HG03378 (cell line): Measurements from ENCODE around the gene SUMF2.
"Not testable (repeated sequence)": the region's sequence is repeated elsewhere in the genome, so short reads cannot be mapped to it uniquely, and the experiment has no call there.

Experiments
- ATAC-seq: cut with Tn5 transposase; IDR thresholded peaks from one replicate; pipeline ENCODE4 v1.9.1; 2021; ENCODE audit warnings: mild to moderate bottlenecking, moderate library complexity; ENCODE audit not compliant: unreplicated experiment

The SUMF2 gene

DNA sequence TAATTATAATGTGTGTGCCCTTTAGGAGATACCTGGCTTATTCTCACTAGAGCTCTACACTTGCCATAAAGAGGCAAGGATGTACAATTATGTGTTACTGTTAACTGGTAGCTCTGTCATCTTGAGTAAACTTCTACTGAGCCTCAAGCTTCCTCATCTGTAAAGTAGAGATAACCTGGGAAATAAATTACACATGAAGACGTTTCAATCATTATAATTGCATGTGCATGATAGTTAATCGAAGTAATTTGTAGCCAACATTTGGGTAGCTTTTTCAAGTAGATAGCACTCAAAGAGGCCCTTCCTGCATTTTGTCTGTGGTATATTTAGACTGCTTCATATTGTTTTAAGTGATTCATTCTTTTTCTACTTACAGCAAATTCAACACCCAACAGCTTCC lies 10.1 kb upstream of the SUMF2 start:
- ATAC-seq: no peak

DNA sequence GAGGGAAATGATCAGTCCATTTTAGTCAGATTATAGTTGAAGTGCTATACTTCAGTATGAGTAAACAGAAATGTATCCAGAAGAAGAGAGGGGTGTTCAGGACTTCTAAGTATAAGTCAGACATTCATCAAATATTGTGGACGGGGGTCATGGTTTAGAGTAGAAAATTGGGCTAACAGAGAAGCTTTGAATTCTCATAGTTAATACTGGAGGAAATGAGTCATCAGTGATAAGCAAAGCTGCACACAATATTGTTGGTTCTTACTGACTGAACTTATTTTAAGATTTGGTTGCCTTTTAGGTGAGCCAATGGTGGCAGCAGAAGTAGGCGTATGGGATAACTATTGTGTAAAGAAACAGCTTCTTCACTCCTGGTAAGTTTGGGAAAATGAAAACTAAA lies 1.7 kb upstream of the SUMF2 start:
- no peak for ATAC-seq

GRCh38 chr7:56063500-56063881 lies 595 bp upstream of the SUMF2 start:
- no peak for ATAC-seq

DNA sequence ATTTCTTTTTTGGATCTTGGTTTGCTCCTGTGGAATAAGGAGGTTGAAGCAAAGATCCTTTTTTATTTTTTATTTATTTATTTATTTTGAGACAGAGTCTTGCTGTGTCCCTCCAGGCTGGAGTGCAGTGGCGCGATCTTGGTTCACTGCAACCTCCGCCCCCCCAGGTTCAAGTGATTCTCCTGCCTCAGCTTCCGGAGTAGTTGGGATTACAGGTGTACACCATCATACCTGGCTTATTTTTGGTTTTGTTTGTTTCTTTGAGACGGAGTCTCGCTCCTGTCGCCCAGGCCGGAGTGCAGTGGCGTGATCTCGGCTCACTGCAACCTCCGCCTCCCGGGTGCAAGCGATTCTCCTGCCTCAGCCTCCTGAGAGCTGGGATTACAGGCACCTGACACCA lies 2.3 kb downstream of the SUMF2 start:
- ATAC-seq: not testable (repeated sequence)

- ATAC-seq: peak; percentile 82
Measured at GRCh38 chr7:56074371-56074791, 10.3 kb downstream of the SUMF2 start.

DNA sequence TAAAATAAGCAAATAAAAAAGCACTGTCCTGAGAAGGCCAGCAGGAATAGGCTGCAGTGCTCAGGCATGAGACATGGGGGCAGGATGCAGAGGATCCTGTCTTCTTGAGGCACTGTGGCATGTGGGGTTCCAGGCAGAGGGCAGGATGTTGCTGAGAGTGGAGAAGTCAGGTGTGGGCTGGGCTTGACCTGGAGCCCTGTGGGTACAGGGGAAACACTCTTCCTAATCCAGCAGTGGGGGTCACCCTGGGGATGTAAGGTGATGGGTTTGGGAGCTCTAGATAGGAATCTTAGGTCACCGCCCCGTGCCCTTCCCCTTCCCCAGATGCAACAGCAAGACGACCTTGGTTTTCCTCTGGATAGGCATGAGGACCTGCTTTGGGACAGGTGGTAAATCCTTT lies 13.6 kb downstream of the SUMF2 start:
- no peak for ATAC-seq

DNA sequence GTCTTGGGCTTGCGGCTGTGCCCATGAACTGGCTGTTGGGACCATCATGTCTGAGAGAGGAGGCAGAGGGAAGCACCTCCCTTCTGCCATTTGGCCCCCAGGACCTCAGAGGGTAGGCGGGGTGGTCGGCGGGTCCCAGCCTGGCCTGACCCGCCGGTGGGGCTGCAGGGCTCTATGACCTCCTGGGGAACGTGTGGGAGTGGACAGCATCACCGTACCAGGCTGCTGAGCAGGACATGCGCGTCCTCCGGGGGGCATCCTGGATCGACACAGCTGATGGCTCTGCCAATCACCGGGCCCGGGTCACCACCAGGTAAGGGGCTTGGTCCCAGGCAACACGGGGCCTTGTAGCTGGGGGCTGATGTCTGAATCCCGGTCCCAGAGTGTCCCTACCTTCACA lies 14.1 kb downstream of the SUMF2 start:
- ATAC-seq: no peak

DNA sequence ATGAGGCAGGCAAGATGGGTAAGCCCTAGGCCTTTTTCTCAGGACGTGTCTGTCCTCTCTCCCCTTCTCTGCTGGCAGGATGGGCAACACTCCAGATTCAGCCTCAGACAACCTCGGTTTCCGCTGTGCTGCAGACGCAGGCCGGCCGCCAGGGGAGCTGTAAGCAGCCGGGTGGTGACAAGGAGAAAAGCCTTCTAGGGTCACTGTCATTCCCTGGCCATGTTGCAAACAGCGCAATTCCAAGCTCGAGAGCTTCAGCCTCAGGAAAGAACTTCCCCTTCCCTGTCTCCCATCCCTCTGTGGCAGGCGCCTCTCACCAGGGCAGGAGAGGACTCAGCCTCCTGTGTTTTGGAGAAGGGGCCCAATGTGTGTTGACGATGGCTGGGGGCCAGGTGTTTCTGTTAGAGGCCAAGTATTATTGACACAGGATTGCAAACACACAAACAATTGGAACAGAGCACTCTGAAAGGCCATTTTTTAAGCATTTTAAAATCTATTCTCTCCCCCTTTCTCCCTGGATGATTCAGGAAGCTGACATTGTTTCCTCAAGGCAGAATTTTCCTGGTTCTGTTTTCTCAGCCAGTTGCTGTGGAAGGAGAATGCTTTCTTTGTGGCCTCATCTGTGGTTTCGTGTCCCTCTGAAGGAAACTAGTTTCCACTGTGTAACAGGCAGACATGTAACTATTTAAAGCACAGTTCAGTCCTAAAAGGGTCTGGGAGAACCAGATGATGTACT lies 15.5 kb downstream of the SUMF2 start:
- ATAC-seq: no peak

GRCh38 chr7:56080726-56081435 lies 16.8 kb downstream of the SUMF2 start:
- ATAC-seq: not testable (repeated sequence)

GRCh38 chr7:56081626-56082340 lies 17.7 kb downstream of the SUMF2 start:
- ATAC-seq: no peak

DNA sequence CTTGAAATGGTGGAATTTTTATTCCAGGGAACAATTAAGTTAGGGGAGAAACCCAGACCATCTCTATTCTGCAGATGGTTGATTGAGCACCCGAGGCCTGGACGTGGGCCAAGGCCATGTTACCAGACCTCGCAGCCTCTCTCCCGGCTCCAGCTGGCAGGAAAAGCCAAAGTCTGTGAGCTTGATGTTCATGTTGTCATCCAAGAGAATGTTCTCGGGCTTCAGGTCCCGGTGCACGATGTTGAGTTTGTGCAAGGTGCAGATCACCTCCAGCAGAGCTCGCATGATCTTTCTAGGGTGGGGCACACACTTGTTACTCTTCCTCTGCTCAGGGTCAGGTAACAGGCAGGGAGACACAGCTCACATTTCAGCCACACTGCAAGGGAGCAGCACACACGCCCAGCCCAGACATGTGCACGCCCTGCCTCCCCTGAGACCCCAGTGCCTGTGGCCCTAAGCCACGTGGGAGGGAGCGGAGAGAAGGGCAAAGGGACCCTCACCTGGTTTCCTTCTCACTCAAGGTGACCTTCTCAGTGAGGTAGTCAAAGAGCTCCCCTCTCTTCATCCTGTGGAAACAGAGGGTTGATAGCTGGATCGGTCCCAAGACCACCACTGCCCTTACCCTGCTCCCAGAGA lies 19.2 kb downstream of the SUMF2 start:
- ATAC-seq: no peak

- ATAC-seq: no peak
Measured at GRCh38 chr7:56086761-56087160, 22.7 kb downstream of the SUMF2 start.

- ATAC-seq: no peak
Measured at GRCh38 chr7:56087445-56087844, 23.4 kb downstream of the SUMF2 start.

- ATAC-seq: no peak
Measured at GRCh38 chr7:56091591-56091990, 27.5 kb downstream of the SUMF2 start.

- ATAC-seq: not testable (repeated sequence)
Measured at GRCh38 chr7:56092388-56092787, 28.3 kb downstream of the SUMF2 start.

- ATAC-seq: no peak
Measured at GRCh38 chr7:56092789-56093531, 28.9 kb downstream of the SUMF2 start, which contains the start of gene PHKG1. Gene PHKG1, minus strand, starts transcription at chr7:56092952. Its CDS starts 4,011 bp downstream, at chr7:56088941.

DNA sequence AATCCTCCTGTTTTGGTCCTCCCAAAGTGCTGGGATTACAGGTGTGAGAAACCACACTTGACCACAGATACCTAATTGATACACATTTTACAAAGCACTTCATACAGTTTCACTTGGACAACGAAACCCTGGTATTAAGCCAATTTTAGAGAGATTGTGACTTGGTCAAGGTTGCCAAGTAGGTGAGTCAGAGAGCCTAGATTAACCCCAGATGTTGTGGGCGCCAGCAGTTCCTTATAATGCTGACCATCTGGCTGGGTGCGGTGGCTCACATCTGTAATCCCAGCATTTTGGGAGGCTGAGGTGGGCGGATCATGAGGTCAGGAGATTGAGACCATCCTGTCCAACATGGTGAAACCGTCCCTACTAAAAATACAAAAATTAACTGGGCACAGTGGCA lies 33.6 kb downstream of the SUMF2 start:
- no peak for ATAC-seq

- ATAC-seq: not testable (repeated sequence)
Measured at GRCh38 chr7:56098187-56099008, 34.3 kb downstream of the SUMF2 start.

DNA sequence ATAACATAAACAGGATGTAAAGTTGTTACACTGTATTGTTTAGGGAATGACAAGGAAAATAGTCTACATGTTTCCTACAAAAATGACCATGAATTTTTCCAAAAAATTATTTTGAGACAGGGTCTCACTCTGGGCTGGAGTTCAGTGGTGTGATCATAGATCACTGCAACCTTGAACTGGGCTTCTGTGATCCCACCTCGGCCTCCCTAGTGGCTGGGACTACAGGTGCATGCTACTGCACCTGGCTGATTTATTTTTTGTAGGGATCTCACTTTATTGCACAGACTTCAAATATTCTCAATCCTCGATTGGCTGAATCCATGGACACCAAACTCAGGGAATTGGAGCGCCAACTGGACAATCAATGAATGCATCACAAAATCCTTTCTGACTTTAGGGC lies 35.6 kb downstream of the SUMF2 start:
- no peak for ATAC-seq

DNA sequence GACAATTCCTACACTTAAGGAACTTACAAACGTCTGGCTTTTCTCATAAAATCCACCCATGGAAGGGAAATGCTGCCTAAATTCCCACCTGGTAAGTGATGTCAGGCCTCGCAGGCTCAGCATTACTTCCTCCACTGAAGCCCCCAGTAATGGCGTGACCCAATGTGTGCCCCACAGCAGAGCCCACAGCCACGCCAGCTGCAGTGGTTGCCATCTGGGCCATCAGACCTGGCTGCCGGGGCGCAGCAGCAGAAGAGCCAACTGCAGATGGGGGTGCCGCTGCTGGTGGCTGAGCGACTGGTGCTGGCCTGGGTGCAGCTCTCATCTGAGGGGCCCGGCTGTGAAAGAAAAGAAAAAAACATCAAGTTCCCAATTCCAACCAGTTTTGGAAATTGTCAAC lies 40.1 kb downstream of the SUMF2 start:
- ATAC-seq: not testable (repeated sequence)
